ENCODE measurements around the gene PANX3.
"Not testable (repeated sequence)": the region's sequence is repeated elsewhere in the genome, so short reads cannot be mapped to it uniquely, and the experiment has no call there.

Gene PANX3

GRCh38 chr11:124611064-124611463, at the start of gene PANX3:
PANX3 (plus strand) TSS chr11:124611428; CDS start chr11:124611557, 129 bp downstream.
- DNase-seq (ENCODE audit: low spot score) (no peak), FAIRE-seq (no peak)

- FAIRE-seq (no peak), DNase-seq (ENCODE audit: low spot score) (no peak)
These were observed 41.5 kb upstream of the PANX3 start, which contains the start of gene OR8A1 for GRCh38 chr11:124569697-124570096. OR8A1 (plus strand) TSS chr11:124569997; CDS start chr11:124570120, 123 bp downstream.

- DNase-seq (ENCODE audit: low spot score): no peak
- no peak for FAIRE-seq
These were observed 41.1 kb upstream of the PANX3 start for GRCh38 chr11:124570160-124570559.

GRCh38 chr11:124577716-124578427, 33.4 kb upstream of the PANX3 start:
- FAIRE-seq (no peak), DNase-seq (ENCODE audit: low spot score) (no peak)

GRCh38 chr11:124578761-124579160, 32.5 kb upstream of the PANX3 start:
- FAIRE-seq (no peak), DNase-seq (ENCODE audit: low spot score) (no peak)

- DNase-seq (ENCODE audit: low spot score) (no peak), FAIRE-seq (no peak)
These were observed 29.4 kb upstream of the PANX3 start for GRCh38 chr11:124581817-124582216.

- FAIRE-seq: no peak
- DNase-seq (ENCODE audit: low spot score): no peak
These were observed 28.7 kb upstream of the PANX3 start for GRCh38 chr11:124582565-124582964.

- FAIRE-seq: no peak
- DNase-seq (ENCODE audit: low spot score): no peak
These were observed 27.4 kb upstream of the PANX3 start for GRCh38 chr11:124583781-124584180.

GRCh38 chr11:124584681-124585372, 26.4 kb upstream of the PANX3 start:
- no peak for FAIRE-seq
- no peak for DNase-seq (ENCODE audit: low spot score)

GRCh38 chr11:124586238-124586860, 24.9 kb upstream of the PANX3 start:
- DNase-seq (ENCODE audit: low spot score) (peak; percentile 16), FAIRE-seq (peak; percentile 50)

- no peak for DNase-seq (ENCODE audit: low spot score)
- no peak for FAIRE-seq
These were observed 19.8 kb upstream of the PANX3 start for GRCh38 chr11:124591430-124591829.

- DNase-seq (ENCODE audit: low spot score) (no peak), FAIRE-seq (no peak)
These were observed 18.6 kb upstream of the PANX3 start for GRCh38 chr11:124592627-124593026.

- FAIRE-seq (no peak), DNase-seq (ENCODE audit: low spot score) (no peak)
These were observed 15.9 kb upstream of the PANX3 start for GRCh38 chr11:124595302-124595701.

GRCh38 chr11:124597626-124598025, 13.6 kb upstream of the PANX3 start:
- no peak for DNase-seq (ENCODE audit: low spot score)
- no peak for FAIRE-seq

- DNase-seq (ENCODE audit: low spot score) (no peak), FAIRE-seq (no peak)
These were observed 10.5 kb upstream of the PANX3 start for GRCh38 chr11:124600621-124601320.

GRCh38 chr11:124602193-124602592, 9.0 kb upstream of the PANX3 start:
- DNase-seq (ENCODE audit: low spot score) (peak; percentile 64), FAIRE-seq (no peak)

- DNase-seq (ENCODE audit: low spot score); FAIRE-seq: not testable (repeated sequence)
These were observed 8.5 kb upstream of the PANX3 start for GRCh38 chr11:124602723-124603122.

- DNase-seq (ENCODE audit: low spot score) (no peak), FAIRE-seq (no peak)
These were observed 5.5 kb upstream of the PANX3 start for GRCh38 chr11:124605719-124606118.

GRCh38 chr11:124608147-124608546, 3.1 kb upstream of the PANX3 start:
- DNase-seq (ENCODE audit: low spot score) (no peak), FAIRE-seq (no peak)

GRCh38 chr11:124610295-124610694, 933 bp upstream of the PANX3 start:
- FAIRE-seq (no peak), DNase-seq (ENCODE audit: low spot score) (no peak)

GRCh38 chr11:124612045-124612444, 817 bp downstream of the PANX3 start:
- no peak for DNase-seq (ENCODE audit: low spot score)
- FAIRE-seq: no peak

Measured in RCC 7860 (cell line).